NCI-H2029 treated with DMSO at 0.1 percent for 48 hours (cell line): Measurements from ENCODE around the gene C19orf38.

Source experiments
- DNase-seq: peaks from one replicate; lab custom pipeline; 2025; lab: John Stamatoyannopoulos, UW

C19orf38 gene

GRCh38 chr19:10911579-10912363 is 63.6 kb downstream of the C19orf38 start:
- DNase-seq: no peak

DNA sequence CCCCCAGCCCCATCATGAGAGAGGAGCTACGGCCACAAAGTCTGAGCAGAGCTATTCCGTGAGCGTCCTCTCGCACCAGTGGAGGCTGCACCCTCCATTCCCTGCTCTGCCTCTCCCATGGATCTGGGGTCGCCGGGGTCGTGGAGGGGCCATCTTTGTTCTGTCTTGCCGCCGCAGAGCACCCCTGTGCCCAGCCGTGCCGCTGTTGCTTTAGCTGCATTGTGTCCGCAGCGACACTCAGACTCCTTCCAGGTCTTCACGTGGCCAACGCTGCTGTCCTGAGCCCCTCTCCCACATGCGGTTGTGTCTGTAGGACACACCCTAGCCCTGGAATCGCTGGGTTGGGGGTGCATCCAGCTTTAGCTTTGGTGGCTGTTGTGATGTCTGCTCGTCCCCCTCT is 64.4 kb downstream of the C19orf38 start:
- DNase-seq: no peak

DNA sequence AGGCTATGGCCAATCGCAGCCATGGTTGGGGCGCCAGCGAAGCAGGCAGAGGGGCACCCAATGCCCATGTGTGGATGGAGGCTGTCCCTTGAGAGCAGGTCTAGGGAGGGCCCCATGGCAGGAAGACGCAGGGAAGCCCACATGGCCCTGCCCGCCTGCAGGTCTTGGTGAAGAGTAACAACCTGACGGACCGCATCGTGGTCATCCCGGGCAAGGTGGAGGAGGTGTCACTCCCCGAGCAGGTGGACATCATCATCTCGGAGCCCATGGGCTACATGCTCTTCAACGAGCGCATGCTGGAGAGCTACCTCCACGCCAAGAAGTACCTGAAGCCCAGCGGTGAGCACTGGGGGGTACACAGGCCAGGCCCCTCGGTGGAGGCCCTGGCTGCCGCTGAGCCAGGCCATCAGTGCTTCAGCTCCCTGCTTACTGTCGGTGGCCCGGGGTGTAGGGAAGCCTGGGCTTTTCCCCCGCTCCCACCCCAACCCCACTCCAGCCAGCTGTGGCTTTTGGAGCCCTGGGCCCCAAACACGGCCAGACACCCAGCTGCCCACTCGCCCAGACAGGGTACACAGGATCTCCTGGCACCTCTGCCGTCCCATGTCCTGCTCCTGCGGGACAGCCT is 65.6 kb downstream of the C19orf38 start:
- DNase-seq: no peak

- no peak for DNase-seq
Measured at GRCh38 chr19:10915130-10916091, 67.2 kb downstream of the C19orf38 start.

GRCh38 chr19:10916602-10917001 is 68.4 kb downstream of the C19orf38 start:
- DNase-seq: no peak

DNA sequence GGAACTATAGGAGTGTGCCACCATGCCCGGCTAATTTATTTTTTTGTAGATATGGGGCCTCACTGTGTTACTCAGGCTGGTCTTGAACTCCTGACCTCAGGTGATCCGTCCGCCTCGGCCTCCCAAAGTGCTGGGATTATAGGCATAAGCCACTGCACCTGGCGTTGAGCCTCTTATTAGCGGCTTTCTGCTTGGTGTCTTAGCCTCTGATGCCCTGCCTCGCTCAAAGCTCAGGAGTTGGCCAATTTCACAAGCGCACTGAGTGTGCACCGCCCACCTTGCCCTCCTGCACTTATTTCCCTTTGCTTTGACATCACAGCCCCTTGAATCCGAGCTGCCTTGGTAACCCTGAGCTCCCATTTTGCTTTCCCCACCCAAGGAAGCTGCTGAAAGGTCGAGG is 70.1 kb downstream of the C19orf38 start:
- DNase-seq: no peak
